Stimulated activated CD4-positive, alpha-beta T cell treated with anti-CD3 and anti-CD28 coated beads, Interleukin-12 subunit alpha, Interleukin-12 subunit beta, amount 100 ng/mL, for 48 hours (primary cell): ENCODE measurements around the gene MSI2.
A peak's percentile ranks its signal among the peaks of the same experiment; 100 is the strongest.
"Not testable (repeated sequence)": the region's sequence is repeated elsewhere in the genome, so short reads cannot be mapped to it uniquely, and the experiment has no call there.

Experiments
- DNase-seq, 3 donors: peaks; one replicate each; pipeline ENCODE4 v3.0.0-alpha.2; 2020; ENCODE audit warnings: low read depth in 2 of 3, low spot score in 1 of 3

Gene MSI2

GRCh38 chr17:57255776-57256681, at the start of gene MSI2:
Gene MSI2, plus strand, starts transcription at chr17:57256523. Its CDS starts 220 bp downstream, at chr17:57256743.
- peak; percentile 73 to 83 (median 78) for DNase-seq

- DNase-seq = no peak
Measured at GRCh38 chr17:57206928-57207327, 49.4 kb upstream of the MSI2 start.

- no peak for DNase-seq
Measured at GRCh38 chr17:57207396-57207795, 48.9 kb upstream of the MSI2 start.

- no peak for DNase-seq
Measured at GRCh38 chr17:57210224-57210553, 46.1 kb upstream of the MSI2 start.

GRCh38 chr17:57210972-57211411, 45.3 kb upstream of the MSI2 start:
- no peak for DNase-seq

GRCh38 chr17:57211543-57211942, 44.8 kb upstream of the MSI2 start:
- DNase-seq = no peak

GRCh38 chr17:57213180-57213825, 43.0 kb upstream of the MSI2 start:
- no peak for DNase-seq

- DNase-seq = no peak
Measured at GRCh38 chr17:57215317-57215716, 41.0 kb upstream of the MSI2 start.

GRCh38 chr17:57221366-57222350, 34.7 kb upstream of the MSI2 start:
- no peak for DNase-seq

GRCh38 chr17:57222422-57222821, 33.9 kb upstream of the MSI2 start:
- DNase-seq = not testable (repeated sequence)

- no peak for DNase-seq
Measured at GRCh38 chr17:57225127-57225526, 31.2 kb upstream of the MSI2 start.

GRCh38 chr17:57226793-57227192, 29.5 kb upstream of the MSI2 start:
- DNase-seq = no peak

GRCh38 chr17:57228911-57229310, 27.4 kb upstream of the MSI2 start:
- no peak for DNase-seq

- no peak for DNase-seq
Measured at GRCh38 chr17:57234061-57234738, 22.1 kb upstream of the MSI2 start.

GRCh38 chr17:57234739-57235092, 21.6 kb upstream of the MSI2 start:
- DNase-seq = no peak

- DNase-seq = no peak
Measured at GRCh38 chr17:57235124-57235523, 21.2 kb upstream of the MSI2 start.

GRCh38 chr17:57236686-57237299, 19.5 kb upstream of the MSI2 start:
- DNase-seq = no peak

GRCh38 chr17:57240648-57241047, 15.7 kb upstream of the MSI2 start:
- DNase-seq = no peak

GRCh38 chr17:57242148-57242547, 14.2 kb upstream of the MSI2 start:
- DNase-seq = no peak

- DNase-seq = peak; percentile 58 to 86 (median 70)
Measured at GRCh38 chr17:57243171-57243622, 13.1 kb upstream of the MSI2 start.
